ENCODE results near the gene TRPM6. TPM values are rescaled to one million over a fixed set of nuclear protein-coding genes. Genes with fewer than 3 reads are reported as not detected.

The TRPM6 gene
- total and polyA plus RNA-seq, 2 experiments from 2014 or later, result 0.23 to 0.87 TPM

GRCh38 chr9:74772121-74772520 is 115.6 kb downstream of the TRPM6 start:
- TF ChIP-seq ZNF462 (CRISPR knock-in tag; IDR thresholded peaks at IDR 0.05) (no peak), NANOG (IDR thresholded peaks at IDR 0.05; ENCODE audit: borderline replicate concordance) (no peak), STAT1 (IDR thresholded peaks at IDR 0.05; ENCODE audit: unreplicated experiment) (no peak), ETS1 (IDR thresholded peaks at IDR 0.05) (no peak), CTCF (conservative IDR thresholded peaks at IDR 0.05; ENCODE audit: low read depth in 2 of 2) (no peak), CREB1 (CRISPR knock-in tag; IDR thresholded peaks at IDR 0.05; ENCODE audit: low read depth) (no peak), POLR2AphosphoS5 (IDR thresholded peaks at IDR 0.05; ENCODE audit: low read depth) (no peak), ZNF114 (CRISPR knock-in tag; IDR thresholded peaks at IDR 0.05) (no peak), ZNF331 (CRISPR knock-in tag; IDR thresholded peaks at IDR 0.05; ENCODE audit: low read depth) (no peak), REST (IDR thresholded peaks at IDR 0.05; ENCODE audit: unreplicated experiment) (no peak), EZH2phosphoT487 (IDR thresholded peaks at IDR 0.05; ENCODE audit: unreplicated experiment) (no peak)
- no peaks in the 10 kb centered on the region for H3K79me2 ChIP-seq (replicated peaks; ENCODE audit: insufficient read depth)
- H3K4me3 ChIP-seq, result no peak overlapping the region
- H3K36me3 ChIP-seq (ENCODE audit: insufficient read depth), result no peaks in the 10 kb centered on the region
- Mint-ChIP-seq H3K4me1 (peaks cover 2% of the 10 kb centered on the region), H3K27me3 (ENCODE audit: insufficient read depth, low read depth, poor library complexity) (peaks cover 6% of the 10 kb centered on the region), H3K36me3 (ENCODE audit: low read depth) (no peaks in the 10 kb centered on the region), H3K27ac (no peak overlapping the region), H3K9me3 (no peaks in the 10 kb centered on the region; the same call in 2 of the 3 replicates), H3K4me3 (no peak overlapping the region)
- no peak for DNase-seq (ENCODE audit: low spot score)
- H3K4me2 ChIP-seq, result no peak overlapping the region
- ATAC-seq, result no peak
- H3K4me1 ChIP-seq (ENCODE audit: insufficient read depth), result peaks cover 3% of the 10 kb centered on the region; the same call in 1 of the 2 replicates
- H3K9me2 ChIP-seq (ENCODE audit: insufficient read depth), result no peaks in the 10 kb centered on the region
- H2AFZ ChIP-seq, result no peak overlapping the region
- H4K20me1 ChIP-seq (replicated peaks; ENCODE audit: insufficient read depth), result no peaks in the 10 kb centered on the region
- no peaks in the 10 kb centered on the region for H3F3A ChIP-seq (replicated peaks; ENCODE audit: low read depth)
- H3K27ac ChIP-seq (ENCODE audit: low read depth), result no peak overlapping the region
- H3K27me3 ChIP-seq (ENCODE audit: insufficient read depth), result no peaks in the 10 kb centered on the region
